KOPT-K1 (cell line): ENCODE results near the gene ARID3B.
"Not testable (repeated sequence)": the region's sequence is repeated elsewhere in the genome, so short reads cannot be mapped to it uniquely, and the experiment has no call there.

Experiments
- H3K27ac ChIP-seq: fragments of 200-600 bp; sonication (generic); 2 replicates; pipeline ENCODE4 v1.5.1; 2016; ENCODE audit warnings: antibody characterized with exemption, mild to moderate bottlenecking, low read depth, low read length; ENCODE audit not compliant: poor library complexity, severe bottlenecking
- H3K36me3 ChIP-seq: fragments of 200-600 bp; sonication (generic); 2 replicates; pipeline ENCODE4 v1.5.1; 2017; ENCODE audit warnings: antibody characterized with exemption, mild to moderate bottlenecking, low read length, moderate library complexity; ENCODE audit not compliant: insufficient read depth
- H3K9me3 ChIP-seq: fragments of 200-600 bp; sonication (generic); 2 replicates; pipeline ENCODE4 v1.5.1; 2017; ENCODE audit warnings: antibody characterized with exemption, low read length, mild to moderate bottlenecking; ENCODE audit not compliant: insufficient read depth, poor library complexity, severe bottlenecking

ARID3B gene, protein sequence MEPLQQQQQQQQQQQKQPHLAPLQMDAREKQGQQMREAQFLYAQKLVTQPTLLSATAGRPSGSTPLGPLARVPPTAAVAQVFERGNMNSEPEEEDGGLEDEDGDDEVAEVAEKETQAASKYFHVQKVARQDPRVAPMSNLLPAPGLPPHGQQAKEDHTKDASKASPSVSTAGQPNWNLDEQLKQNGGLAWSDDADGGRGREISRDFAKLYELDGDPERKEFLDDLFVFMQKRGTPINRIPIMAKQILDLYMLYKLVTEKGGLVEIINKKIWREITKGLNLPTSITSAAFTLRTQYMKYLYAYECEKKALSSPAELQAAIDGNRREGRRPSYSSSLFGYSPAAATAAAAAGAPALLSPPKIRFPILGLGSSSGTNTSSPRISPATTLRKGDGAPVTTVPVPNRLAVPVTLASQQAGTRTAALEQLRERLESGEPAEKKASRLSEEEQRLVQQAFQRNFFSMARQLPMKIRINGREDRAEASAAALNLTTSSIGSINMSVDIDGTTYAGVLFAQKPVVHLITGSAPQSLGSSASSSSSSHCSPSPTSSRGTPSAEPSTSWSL

DNA sequence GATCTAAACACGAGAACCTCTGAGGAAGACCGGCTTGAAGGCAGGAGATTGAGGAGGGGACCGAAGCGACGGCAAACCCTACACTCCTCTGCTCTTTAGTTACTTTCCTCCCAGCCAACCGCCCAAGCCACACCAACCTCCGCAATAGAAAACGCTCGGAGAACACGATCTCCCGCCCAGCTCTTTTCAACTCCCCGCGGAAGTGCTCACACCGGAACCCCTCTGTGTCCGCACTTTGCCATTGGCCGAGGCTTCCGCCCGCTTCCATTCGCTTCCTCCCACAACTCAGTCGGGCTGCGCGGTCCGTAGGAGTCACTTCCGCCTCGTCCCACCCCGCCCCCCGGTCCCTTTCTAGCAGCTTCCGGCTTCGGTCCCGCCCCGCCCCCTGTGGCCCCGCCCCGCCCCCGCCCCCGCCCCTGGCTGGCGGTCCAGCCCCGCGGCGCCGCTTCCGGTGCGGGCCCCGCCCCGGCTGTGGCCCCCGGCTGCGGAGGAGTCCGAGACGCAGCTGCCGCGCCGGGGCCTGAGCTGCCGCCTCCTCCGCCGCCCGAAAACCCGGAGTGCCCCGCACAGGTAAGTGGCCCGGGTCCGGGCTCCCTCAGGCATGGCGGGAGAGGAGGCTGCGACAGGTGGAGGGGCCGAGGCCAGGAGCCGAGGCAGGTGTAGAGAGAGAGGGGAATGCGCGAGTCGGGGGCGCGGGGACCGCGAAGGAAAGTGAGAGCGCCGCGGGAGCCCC is at the start of gene ARID3B:
Gene ARID3B, plus strand, starts transcription at position 460 of the 733 bp plus-strand sequence. CDS start 2,717 bp downstream, outside the sequence.
- H3K36me3 ChIP-seq: peaks cover 18% of the 10 kb centered on the region
- no peaks in the 10 kb centered on the region for H3K9me3 ChIP-seq
- peak within 1 kb of the TSS; percentile 92 for H3K27ac ChIP-seq

DNA sequence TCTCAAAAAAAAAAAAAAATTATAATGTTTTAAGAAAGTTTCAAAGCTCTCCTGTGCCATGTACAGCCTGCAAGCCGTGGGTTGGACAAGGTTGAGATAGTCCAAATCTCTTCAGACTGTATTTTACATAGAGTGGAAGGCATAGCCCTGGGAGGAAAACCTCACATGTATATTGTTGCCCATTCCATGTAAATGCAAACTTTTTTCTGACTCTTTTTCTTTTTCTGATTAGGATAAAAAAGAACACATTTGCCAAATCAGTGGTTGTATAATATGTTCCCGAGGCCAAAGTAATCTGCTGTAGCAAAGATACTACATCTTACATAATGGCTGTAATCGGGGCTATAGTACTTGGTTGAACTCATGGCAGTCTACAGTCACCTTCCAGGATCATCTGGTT is 44.4 kb upstream of the ARID3B start:
- Histone ChIP-seq H3K9me3 (no peaks in the 10 kb centered on the region), H3K27ac (no peak overlapping the region), H3K36me3 (no peaks in the 10 kb centered on the region)

DNA sequence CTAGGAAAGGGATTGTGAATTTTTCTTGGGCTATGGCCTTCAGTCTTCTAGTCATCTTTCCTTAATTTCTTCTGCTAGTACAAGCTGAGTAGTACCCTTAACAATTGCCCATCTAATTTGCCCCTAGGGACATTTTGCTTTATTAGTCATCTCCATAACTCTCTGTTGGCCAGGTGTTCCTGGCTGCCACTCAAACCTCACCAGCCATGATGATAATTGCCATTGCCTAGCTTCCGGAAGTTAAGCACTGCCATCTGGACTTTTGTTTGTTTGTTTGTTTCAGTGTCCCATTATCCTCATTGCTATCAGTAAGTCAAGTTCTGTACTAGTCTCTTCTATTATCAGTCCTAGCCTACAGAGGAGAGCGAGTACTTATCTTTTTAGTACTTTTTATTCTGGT is 43.4 kb upstream of the ARID3B start:
- Histone ChIP-seq H3K27ac (no peak overlapping the region), H3K36me3 (no peaks in the 10 kb centered on the region), H3K9me3 (no peaks in the 10 kb centered on the region)

DNA sequence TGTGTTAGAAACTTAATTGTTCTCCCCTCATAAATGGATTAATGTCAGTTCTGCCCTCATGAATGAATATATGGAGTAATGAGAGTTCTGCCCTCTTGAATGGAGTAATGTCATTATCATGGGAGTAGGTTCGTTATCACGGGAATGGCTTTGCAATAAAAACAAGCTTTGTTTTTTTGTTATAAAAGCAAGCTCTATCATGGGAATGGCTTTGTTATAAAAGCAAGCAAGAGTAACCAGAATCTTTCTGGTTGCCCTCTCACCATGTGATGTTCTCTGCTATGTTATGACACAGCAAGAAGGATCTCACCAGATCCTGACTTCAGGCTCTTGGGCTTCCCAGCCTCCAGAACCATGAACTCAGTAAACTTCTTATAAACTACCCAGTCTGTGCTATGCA is 41.7 kb upstream of the ARID3B start:
- Histone ChIP-seq H3K36me3 (no peaks in the 10 kb centered on the region), H3K9me3 (no peaks in the 10 kb centered on the region), H3K27ac (no peak overlapping the region)

DNA sequence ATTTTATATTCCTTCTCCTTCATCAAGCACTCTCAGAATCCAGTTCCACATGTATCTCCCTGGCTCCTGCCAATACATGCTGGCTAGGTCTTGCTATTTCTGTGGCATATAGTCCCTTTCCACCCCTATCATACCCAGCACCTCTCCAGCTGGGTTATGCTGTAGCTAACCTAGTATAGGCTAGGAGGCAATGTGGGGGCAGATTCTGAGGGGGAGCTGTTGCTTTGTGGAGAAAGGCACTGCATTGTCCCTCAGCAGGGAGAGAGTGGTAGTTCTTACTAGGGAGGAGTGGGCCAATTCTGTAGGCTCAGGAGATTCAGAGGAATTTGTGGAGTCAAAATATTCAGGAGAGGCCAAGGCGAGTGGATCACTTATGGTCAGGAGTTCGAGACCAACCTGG is 40.6 kb upstream of the ARID3B start:
- no peaks in the 10 kb centered on the region for H3K9me3 ChIP-seq
- H3K27ac ChIP-seq: no peak overlapping the region
- H3K36me3 ChIP-seq: no peaks in the 10 kb centered on the region

DNA sequence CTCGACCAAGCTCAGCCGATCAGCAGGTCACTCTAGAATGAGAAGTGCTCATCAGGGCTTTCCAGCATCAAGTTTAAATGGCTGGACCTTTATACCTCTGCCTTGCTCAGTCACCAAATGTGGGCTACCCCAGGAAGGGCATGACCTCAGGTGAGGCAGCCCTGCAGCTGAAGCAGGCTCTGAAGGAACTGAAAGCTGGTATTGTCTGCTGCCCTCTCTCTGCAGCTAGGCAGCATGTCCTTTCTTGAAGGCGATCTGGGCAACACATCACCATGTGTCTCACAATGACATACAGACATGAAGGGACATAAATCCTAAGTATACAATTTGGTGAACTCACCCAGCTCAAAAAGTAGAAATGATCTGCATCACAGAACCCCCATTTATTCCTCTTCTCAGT is 38.7 kb upstream of the ARID3B start:
- Histone ChIP-seq H3K9me3 (no peaks in the 10 kb centered on the region), H3K36me3 (no peaks in the 10 kb centered on the region), H3K27ac (no peak overlapping the region)

DNA sequence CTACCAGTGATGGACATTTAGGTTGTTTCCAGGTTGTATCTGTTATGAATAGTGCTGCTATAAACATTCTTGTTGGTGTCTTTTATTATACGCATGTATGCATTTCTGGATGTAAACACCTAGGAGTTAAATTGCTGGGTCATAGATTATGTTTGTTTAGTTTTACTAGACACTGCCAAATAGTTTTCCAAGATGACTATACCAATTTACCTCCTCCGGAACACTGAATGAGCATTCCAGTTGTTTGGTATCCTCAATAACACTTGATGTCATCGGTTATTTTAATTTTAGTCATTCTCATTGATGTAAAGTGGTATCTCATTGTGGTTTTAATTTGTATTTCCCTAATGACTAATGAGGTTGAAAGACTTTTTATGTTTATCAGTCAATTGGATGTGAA is 36.6 kb upstream of the ARID3B start:
- Histone ChIP-seq H3K27ac (no peak overlapping the region), H3K36me3 (no peaks in the 10 kb centered on the region), H3K9me3 (no peaks in the 10 kb centered on the region)

DNA sequence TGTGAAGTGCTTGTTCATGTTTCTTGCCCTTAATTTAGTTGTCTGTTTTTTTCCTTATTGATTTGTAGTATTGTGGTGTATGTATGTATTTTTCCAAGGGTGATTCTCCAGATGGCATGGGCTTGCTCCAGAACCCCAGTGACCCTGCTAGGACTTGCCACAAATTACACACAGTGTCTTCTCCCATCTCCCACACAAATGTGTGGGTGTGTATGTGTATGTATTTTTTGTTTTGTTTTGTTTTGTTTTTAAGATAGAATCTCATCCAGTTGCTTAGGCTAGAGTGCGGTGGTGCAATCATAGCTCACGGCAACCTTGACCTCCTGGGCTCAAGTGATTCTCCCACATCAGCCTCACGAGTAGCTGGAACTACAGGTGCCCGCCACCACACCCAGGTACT is 36.2 kb upstream of the ARID3B start:
- H3K27ac ChIP-seq: no peak overlapping the region
- H3K36me3 ChIP-seq: no peaks in the 10 kb centered on the region
- no peaks in the 10 kb centered on the region for H3K9me3 ChIP-seq

DNA sequence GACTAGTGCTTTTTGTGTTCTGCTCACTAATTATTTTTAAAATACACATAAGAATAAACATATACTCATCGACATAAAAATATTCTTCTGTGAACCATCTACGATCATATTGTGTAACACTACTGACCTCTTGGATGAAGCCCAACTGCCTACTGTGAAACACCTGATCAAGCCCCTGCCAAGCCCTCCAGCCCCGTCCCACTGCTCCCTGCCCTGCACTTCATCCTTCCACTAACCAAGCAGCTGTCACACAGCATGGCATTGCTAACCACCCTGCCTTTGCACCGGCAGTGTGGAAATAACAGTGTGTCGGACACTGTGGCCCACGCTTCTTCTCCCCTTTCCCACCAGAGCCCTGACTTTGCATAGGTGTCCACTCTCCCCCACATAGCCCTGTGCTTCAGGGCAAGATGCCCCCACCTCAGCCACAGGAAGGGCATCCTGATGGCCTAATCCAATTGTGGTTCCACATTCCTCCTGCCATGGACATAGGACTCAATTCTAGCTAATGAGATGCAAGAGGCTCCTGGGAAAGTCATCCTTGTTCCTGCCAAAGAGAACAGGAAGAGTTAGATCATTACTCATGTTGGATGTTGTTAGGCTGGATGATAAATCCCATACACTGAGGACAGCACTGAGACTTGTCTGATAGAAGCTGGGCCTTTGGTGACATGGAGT is 35.0 kb upstream of the ARID3B start:
- Histone ChIP-seq H3K36me3 (no peaks in the 10 kb centered on the region), H3K27ac (no peak overlapping the region), H3K9me3 (no peaks in the 10 kb centered on the region)

DNA sequence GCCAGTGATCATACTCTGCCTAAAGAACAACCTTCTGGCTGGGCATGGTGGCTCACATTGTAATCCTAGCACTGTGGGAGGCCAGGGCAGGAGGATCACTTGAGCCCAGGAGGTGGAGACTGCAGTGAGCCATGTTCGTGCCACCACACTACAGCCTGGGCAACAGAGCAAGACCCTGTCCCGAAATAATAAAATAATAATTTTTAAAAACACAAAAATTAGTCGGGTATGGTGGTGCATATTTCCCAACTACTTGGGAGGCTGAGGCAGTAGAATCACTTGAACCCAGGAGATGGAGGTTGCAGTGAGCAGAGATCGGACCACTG is 34.5 kb upstream of the ARID3B start:
- Histone ChIP-seq H3K36me3 (no peaks in the 10 kb centered on the region), H3K27ac (no peak overlapping the region), H3K9me3 (no peaks in the 10 kb centered on the region)

DNA sequence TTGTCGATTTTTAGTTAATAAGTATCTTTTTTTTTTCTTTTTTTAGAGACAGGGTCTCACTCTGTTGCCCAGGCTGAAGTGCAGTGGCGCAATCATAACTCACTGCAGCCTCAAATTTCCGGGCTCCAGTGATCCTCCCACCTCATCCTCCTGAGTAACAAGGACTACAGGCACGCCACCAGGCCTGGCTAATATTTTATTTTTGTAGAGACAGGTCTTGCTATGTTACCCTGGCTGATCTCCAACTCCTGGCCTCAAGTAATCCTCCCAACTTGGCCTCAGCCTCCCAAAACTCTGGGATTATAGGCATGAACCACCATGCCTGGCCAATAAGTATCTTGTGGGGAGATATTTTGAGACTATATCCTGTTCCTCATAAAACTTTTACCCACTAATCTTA is 29.4 kb upstream of the ARID3B start:
- Histone ChIP-seq H3K27ac (no peak overlapping the region), H3K9me3 (no peaks in the 10 kb centered on the region), H3K36me3 (no peaks in the 10 kb centered on the region)

DNA sequence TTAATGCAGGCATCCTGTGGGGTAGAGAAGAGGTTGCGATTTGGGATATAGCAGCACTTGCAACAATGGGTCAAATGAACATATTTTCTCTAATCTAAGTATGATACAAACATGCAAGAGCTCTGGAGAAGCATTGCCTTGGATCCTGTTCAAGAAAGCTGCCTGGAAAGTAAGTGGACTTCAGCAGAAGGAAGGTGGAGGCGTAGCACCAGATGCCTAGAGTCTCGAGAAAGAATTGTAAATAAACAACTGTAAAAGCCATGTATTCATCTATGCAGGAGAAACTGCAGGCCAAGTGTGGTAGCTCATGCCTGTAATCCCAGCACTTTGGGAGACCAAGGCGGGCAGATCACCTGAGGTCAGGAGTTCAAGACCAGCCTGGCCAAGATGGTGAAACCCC is 27.0 kb upstream of the ARID3B start:
- H3K9me3 ChIP-seq, H3K36me3 ChIP-seq, H3K27ac ChIP-seq: not testable (repeated sequence)

DNA sequence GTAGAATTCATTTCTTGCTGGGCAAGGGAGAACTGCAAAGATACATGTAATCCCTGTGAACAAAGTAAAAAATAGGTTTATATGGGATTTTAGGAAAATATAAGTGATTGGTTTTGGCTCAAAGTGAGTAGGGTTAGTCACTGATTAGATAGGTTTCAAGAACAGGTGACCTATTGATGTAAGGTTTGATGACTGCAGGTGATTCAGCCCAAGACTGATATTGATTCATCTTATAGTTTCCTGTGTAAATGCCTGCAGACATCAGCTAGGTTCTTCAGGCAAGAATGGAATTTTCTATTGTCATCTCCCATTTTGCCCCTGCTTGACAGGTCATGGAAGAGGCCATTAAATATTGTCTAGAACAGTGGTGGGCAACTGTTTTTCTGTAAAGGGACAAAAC is 23.9 kb upstream of the ARID3B start:
- Histone ChIP-seq H3K9me3 (no peaks in the 10 kb centered on the region), H3K27ac (no peak overlapping the region), H3K36me3 (no peaks in the 10 kb centered on the region)

DNA sequence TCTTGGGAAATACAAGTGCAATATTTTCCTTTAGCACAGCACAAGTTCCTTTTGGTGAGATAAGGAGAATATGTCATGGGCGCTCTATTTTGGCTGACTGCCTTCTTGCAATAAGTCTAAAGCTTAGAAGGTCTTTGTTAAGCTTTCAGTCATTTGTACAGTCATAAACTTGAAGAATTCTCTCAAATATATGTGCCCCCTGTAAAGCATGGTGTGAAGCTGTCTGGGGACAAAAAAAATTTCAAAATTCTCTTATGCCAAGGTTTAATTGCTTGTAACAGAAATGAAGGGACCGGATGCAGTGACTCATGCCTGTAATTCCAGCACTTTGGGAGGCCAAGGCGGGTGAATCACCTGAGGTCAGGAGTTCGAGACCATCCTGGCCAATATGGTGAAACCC is 21.7 kb upstream of the ARID3B start:
- Histone ChIP-seq H3K9me3 (no peaks in the 10 kb centered on the region), H3K36me3 (no peaks in the 10 kb centered on the region), H3K27ac (no peak overlapping the region)

DNA sequence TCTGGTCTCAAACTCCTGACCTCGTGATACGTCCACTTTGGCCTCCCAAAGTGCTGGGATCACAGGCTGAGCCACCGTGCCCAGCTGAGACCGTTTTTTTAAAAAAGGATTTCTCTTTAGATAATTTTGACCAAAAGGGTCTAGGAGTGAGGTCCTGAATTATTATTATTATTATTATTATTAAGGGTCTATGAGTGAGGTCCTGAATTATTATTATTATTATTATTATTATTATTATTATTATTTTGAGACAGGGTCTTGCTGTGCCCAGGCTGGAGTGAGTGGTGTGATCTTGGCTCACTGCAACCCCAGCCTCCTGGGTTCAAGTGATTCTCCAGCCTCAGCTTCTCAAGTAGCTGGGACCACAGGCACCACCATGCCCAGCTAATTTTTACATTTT is 20.6 kb upstream of the ARID3B start:
- Histone ChIP-seq H3K27ac (no peak overlapping the region), H3K36me3 (no peaks in the 10 kb centered on the region), H3K9me3 (no peaks in the 10 kb centered on the region)
